Fibroblast of skin of scalp (primary cell): ENCODE measurements around the gene SRCAP.
"Not testable (repeated sequence)": the region's sequence is repeated elsewhere in the genome, so short reads cannot be mapped to it uniquely, and the experiment has no call there.

ENCODE experiments used
- DNase-seq: peaks from one replicate; pipeline ENCODE4 v3.0.0-alpha.2; 2013

SRCAP gene

DNA sequence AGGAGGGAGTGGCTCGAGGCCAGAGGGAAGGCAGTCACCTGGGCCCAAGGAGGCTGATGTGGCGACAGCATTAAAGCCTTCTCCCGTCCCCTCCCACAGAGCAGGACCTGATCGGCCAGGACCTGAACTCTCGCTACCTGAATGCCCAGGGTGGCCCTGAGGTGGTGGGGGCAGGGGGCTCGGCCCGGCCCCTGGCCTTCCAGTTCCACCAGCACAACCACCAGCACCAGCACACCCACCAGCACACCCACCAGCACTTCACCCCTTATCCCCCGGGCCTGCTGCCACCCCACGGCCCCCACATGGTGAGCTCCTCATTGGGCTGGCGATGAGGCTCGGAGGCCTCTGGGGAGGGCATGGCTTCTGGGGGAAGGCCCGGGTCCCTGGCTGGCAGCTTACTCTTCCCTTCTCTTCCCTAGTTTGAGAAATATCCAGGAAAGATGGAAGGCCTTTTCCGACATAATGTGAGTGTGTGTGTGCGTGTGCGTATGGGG is 34.3 kb upstream of the SRCAP start:
- DNase-seq: no peak

DNA sequence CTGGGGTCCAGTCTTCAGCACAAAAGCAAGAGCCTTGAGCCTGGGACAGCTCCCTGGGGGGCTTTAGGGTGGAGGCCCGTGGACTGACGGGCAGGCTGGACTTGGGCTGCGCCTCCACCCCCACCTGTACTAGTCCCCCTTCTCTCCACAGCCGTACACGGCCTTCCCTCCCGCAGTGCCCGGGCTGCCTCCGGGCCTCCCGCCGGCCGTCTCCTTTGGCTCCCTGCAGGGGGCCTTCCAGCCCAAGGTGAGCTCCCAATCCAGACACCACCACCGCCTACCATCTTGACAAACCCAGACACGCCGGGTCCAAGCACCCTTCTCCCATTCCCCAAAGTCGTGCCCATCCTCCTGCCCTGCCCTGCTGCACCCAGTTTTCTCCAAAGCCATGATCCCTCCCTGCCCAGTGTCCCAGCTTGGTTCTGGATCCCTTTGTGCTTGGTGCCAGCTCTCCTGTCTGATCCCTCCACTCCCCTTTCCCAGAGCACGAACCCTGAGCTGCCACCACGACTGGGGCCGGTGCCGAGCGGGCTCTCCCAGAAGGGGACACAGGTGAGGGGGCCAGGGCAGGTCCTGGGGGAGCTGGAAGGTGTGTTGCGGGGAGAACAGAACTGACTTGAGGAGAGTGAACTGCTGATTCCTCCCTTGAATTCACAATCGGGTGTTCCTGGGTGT is 33.7 kb upstream of the SRCAP start:
- no peak for DNase-seq

DNA sequence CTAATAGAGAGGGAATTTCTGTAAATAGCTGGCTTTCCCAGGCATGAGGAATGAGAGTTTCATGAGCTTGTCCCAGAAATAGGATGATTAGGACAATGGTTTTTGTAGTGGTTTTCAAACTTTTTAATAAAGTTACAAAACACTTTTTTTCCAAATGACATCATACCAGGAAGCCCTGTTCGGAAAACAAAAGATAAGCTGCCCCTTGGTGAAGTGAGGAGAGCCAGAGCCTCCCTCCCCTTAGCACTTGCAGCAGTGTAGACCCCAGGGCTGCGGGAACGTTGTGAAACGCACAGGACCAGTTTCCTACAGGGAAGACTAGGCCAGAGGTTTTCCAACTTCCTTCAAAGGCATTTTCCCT is 33.2 kb upstream of the SRCAP start:
- no peak for DNase-seq

DNA sequence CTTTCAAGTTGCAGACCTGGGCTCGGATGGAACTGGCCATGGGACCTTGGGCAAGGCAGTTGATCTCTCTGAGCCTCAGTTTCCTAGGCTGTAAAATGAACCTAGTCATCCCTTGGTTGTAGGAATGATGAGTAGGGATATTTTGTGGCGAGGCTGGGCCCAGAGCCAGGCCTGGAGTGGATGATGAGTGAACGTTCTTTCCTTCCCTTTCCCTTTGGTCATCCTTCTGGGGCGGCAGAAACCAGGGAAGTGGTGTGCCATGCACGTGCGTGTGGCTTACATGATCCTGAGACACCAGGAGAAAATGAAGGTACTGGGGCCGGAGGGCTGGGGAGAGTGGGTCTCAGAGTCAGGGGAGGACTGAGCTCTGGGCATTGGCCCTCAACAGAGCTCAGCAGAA is 32.3 kb upstream of the SRCAP start:
- DNase-seq: no peak

DNA sequence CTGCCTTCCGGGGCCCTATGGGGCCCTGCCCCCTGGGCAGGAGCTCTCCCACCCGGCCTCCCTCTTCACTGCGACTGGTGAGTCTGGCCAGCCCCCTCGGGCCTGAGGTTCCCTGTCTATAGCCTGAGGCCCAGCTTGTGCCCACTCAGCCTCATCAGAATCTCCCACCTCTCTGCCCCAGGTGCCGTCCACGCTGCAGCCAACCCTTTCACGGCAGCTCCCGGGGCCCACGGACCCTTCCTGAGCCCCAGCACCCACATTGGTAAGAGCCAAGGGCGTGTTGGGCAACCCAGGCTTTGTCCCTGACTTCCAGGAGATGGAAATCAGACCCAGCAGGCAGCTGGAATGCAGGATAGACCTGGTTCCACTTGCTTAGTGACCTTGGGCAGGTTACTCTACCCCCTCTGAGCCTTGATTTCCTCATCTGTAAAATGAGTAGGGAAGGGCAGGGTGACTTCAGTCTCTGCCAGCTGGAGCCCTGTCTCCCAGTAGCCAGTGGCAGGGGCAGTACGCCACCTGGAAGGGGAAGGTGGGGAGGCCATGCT is 31.5 kb upstream of the SRCAP start:
- no peak for DNase-seq

DNA sequence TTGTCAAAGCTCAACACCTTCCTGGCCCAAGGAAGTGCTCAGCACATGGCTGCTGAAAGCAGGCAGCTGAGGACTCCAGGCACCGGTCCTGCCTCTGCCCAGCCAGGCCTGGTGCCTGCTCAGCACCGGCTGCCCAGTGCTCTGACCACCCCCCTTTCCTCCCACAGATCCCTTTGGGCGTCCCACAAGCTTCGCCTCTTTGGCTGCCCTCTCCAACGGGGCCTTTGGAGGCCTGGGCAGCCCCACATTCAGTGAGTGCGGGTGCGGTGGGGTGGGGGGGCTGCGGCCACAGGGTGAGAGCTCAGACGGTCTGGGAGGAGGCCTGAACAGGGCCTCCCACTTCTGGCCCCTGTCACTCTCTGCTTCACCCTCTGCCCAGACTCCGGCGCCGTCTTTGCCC is 30.6 kb upstream of the SRCAP start:
- DNase-seq: no peak

DNA sequence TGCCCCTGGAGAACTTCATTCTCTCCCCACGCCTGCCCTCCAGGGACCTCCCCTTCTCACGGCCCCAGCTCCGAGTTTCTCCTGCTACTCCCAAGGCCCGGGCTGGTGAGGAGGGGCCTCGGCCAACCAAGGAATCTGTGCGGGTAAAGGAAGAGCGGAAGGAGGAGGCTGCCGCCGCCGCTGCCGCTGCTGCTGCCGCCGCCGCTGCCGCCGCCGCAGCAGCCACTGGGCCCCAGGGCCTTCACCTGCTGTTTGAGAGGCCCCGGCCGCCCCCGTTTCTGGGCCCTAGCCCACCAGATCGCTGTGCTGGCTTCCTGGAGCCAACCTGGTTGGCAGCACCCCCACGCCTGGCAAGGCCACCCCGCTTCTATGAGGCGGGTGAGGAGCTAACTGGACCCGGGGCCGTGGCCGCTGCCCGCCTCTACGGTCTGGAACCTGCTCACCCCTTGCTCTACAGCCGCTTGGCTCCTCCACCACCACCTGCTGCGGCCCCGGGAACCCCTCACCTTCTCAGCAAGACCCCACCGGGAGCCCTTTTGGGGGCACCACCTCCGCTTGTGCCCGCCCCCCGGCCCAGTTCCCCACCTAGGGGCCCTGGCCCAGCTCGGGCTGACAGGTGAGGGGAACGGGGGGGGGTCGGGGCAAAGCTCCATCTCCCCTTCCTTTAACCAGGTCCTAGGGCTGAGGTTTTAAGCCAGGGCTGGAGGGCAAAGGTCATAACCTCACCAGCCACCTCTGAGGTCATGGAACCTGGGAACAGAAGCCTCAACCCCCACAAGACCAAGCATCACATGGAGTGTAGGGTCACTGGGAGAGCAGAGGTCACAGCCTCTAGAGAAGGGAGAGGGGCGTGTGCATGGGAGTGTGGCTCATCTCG is 29.7 kb upstream of the SRCAP start:
- DNase-seq: no peak

DNA sequence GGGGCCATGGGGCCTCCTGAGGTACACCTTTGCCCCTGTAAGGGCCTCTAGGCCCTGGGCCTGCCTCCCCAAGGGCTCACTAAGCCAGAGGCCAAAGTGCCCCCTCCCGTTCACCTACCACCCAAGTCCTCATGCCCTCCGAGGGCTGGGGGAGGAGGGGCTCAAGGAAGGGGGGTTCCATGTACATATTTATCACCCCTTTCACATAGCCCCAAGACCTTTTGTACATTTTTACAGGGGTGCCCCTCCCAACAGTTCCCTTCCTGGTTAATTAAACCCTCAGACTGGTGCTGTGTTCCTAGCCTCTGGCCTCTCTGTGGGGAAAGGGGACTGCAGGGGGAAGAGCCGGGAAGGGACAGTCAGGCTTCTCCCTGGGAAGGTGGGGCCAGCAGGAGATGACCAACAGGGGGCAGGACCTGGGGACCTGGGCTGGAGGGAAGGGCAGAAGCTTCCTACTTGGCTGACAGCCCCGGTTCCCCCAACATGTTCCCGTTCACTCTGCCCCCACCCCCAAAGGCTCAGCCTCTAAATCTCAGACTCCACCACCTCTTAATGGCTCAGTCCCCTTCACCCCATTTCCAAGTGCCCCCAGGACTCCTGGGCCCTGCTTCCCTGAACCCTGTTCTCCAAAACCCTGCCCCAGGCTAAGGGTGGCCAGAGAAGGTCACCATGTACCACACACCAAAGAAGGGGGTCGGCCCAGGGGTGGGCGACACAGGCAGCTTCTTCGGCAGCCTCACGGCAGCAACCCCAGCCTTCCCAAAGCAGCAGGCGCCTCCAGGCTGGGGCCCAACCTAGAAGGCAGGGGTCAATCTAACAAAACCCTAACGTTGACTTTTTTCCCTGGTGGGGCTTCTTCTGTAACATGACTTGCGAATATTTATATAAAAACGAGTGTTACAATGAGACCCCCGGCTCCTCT is 28.8 kb upstream of the SRCAP start:
- DNase-seq: no peak

DNA sequence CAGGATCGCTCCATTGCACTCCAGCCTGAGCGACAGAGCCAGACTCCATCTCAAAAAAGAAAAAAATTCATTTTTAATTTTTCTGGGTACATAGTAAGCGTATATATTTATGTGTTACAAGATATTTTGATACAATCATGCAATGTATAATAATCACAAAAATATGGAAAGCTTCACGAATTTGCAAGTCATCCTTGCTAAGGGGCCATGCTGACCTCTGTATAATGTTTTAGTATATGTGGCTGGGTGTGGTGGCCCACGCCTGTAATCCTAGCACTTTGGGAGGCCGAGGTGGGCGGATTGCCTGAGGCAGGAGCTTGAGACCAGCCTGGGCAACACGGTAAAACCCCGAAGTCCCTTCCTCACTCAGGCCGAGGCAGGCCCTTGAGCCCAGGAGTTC is 23.8 kb upstream of the SRCAP start:
- DNase-seq: no peak

DNA sequence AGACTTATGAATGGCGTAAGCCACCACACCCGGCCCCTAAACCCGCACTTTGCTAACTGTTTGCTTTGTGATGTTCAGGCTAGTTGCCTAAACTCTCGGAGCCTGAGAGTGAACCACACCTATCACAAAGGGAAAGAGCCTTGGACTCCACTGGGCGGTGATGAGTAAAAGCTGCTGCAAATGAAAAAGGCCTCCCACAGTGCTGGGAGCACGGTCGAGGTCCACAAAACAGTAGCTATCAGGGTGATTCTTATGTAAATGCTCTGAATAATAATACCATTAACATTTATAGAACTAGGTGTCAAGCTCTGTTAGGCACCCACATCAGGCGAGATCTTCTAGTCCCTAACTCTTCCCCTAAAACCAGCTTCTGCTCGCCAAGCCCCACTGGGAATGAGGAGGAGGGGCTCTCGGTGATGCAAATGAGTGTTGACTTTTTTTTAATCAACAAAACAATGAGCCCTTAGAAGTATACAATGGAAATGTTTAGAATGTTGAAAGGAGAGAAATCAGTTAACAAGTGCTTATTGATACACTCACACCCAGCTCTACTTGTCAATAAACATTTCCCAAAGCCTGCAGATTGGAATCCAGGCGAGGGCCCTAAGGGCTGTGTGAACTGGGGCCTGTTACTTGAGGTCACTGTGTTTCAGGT is 20.9 kb upstream of the SRCAP start:
- DNase-seq: no peak

DNA sequence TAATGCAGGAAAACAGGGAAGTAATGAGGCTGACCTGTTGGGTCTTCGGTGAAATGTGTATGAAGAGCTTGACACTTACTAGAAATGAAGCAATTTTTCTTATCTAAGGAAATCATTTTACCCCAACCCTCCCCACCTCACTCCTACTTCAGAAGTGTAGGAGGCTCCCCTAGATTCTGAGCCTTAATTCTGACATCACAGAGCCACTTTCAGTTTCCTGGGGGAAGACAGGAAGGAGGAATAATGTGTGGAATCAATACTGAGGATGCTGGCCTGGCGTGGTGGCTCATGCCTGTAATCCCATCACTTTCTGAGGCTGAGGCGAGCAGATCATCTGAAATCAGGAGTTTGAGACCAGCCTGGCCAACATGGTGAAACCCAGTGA is 20.4 kb upstream of the SRCAP start:
- DNase-seq: no peak

DNA sequence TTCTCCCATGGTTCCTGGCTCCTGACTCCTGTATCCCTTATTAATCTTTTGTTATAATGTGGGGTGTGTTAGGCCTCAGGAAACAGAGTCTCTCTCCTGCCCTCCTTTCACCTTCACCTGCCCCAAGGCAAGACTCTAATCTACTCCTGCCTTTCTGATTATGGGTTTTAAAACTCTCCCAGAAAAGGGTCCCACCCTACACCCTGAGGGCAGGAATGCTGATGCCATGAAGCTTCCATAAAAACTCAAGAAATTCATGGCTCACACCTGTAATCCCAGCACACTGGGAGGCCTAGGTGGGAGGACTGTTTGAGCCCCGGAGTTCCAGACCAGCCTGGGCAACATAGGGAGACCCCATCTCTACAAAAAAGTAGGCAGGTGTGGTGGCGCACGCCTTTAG is 18.6 kb upstream of the SRCAP start:
- no peak for DNase-seq

DNA sequence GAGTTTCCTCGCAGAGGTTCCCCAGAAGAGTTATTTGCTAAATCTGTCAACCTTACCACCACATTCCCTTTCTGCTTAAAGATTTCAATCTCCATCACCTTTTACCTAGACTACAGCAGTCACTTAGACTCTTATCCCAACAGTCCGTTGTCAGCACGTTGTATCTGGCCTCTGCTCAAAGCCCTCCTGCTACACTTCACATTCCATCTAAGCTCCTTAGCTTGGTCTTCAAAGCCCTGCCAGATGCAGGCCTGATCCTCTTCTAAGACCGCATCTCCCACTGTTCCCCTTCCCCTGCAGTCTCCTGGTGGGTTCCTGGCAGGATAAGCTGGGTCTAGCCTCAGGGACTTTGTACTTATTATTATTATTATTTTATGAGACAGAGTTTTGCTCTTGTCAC is 10.3 kb upstream of the SRCAP start:
- DNase-seq: no peak

DNA sequence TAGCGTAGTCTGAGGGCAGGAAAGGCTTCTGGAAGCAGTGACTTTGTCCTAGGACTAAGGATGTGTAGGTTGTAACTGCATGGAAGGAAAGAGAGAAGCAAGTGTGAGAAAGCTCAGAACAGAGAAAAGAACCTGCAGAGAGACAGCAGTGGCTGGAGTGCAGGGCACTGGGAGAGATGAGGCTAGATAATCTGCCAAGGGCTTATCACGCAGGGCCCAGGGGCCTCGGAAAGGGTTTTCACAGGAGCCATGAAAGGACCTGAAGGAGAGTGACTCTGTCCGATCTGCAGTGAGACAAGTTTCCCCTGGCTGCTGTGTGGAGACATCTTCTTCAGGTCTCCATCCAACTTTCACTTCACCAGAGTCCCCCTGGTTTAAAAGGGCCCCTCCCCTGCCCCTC is 7.1 kb upstream of the SRCAP start:
- no peak for DNase-seq

DNA sequence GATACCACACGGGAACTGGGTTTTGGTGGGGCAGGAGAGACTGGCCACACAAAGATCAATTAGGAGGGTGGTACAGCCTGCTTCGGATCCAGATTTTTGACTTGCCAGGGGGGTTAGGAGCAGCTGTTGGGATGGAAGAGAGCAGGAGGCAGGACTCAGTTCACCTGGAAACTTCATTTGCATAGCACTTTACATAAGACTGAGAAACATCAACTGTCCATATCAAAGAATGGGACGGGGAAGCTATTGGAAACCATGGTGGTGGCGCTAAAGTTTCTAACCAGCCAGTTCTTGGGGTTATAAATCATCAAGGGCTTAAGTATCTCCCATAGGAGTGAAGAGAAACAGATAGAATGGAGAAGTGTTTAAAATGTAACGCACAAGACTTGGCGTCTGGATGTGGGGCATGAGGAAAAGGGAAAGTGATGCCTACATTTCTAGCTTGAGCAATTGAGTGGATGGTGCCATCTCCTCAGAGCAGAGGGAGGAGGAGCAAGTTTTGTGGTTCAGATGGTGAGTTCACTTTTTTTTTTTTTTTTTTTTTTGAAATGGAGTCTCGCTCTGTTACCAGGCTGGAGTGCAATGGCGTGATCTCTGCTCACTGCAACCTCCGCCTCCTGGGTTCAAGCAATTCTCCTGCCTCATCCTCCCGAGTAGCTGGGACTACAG is 6.4 kb upstream of the SRCAP start:
- no peak for DNase-seq

DNA sequence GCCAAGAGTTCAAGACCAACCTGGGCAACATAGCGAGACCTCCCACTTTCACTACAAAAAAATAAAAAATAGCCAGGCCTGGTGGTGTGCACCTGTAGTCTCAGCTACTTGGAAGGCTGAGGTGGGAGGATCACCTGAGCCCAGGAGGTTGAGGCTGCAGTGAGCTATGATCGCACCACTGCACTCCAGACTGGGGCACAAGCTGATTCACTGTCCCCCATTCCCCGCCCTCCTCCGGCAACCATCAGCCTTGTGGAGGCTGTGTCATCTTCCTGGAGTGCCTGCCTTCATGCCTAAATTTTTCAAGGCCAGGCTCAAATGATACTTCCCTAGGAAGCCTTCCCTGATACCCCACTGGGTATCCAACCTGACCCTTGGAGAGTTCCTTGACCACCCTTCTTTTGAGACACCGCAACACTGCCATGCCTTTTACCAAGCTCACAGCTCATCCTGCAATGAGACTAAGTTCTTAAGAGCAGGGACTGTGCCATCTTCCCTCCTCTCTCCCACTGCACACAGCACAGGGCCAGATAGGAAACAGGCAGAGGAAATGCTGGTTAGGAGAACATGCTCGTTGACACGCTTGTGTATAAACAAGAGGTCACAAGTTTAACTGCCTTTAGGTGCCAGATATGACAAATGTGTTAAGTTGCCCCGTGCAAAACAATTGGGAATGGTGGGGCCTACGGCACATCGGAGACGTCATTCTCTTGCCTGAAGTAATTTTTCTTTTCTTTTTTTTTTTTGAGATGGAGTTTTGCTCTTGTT is 3.9 kb upstream of the SRCAP start:
- no peak for DNase-seq

DNA sequence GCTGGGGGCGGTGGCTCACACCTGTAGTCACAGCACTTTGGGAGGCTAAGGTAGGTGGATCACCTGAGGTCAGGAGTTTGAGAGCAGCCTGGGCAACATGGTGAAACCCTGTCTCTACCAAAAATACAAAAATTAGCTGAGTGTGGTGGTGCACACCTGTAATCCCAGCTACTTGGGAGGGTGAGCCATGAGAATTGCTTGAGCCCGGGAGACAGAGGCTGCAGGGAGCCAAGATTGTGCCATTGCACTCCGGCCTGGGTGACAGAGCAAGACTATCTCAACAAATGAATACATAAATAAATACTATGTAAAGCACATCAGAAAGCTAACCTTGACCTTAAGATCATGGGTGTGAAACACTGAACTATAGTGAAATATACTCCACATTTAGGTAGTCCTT is 2.3 kb upstream of the SRCAP start:
- DNase-seq: not testable (repeated sequence)

DNA sequence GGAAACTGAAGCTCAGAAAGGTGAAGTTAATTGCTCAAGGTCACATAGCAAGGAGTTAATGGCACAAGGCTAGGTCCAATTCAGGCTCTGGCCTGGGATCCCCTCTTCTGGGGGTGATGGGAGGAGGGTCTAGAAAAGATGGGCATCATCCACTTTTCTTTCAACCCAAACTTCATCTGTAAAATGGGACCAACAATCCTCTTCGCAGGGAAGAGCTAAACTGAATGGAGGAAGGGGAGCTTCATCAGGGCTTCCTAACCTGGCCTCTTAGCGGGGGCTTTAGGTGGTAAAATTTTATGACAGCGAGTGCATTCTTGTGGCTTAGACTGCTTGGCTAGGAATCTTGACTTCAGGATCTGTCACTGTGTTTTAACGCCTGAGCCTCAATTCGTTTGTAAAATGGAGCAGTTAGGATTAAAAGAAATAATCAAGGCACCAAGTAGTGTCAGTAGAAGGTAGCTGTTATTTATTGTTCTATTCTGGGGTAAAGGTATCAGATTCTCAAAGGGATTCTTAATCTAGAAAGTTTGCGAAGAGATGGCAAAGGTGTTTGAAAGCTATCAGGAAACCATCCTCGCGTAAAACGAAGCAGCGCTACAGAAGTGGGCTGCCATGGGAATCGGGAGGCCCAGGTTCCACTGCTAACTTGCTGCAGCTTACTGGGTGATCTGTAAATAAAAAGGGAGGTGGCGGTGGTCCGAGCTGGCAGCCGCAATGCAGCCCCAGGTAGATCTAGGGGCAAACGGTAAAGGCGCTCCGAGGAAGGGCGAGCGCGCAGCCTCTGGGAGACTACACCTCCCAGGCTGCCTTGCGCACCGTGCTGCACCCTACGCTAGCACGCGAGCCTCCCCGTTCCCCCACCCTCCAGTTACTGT is 1.5 kb upstream of the SRCAP start:
- DNase-seq: no peak

DNA sequence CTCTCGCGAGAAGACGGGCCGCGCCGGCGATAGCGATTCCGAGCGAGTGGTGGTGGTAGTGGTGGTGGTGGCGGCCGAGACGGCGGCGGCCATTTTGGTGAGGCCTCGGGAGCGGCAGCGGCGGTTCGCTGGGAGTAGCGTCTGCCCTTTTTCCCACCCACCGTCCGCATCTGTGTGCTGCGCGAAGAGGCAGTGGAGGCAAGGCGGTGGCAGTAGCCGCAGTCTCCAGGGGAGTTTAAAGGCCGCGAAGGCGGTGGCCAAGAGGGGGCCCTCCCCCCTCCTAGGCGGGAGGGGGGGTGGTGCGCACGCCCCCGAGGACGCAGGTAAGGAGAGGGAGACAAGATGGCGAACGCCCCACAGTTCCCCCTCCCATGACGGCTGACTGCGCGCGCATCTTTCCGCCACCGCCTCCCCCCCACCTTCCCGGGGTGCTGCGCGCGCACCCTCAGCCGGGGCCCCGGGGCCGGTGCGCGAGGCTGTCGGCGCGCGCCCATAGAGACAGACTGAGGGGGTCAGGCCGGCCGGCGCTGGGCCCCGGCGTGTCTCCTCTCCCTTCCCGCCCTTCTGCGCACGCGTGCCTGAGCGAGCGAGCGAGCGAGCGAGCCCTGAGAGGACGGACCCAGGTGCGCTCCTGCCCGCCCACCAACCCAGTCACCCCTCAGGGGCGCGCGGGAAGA is 694 bp upstream of the SRCAP start:
- peak; percentile 98 for DNase-seq
